ENCODE measurements around the gene PHF21A.

GRCh38 chr11:46049325-46049897 lies 71.8 kb downstream of the PHF21A start:
- TF ChIP-seq RARB (CRISPR knock-in tag; IDR thresholded peaks at IDR 0.05) (no peak), ZFP30 (CRISPR knock-in tag; IDR thresholded peaks at IDR 0.05) (no peak), ZNF565 (CRISPR knock-in tag; conservative IDR thresholded peaks at IDR 0.05; ENCODE audit: low read depth) (no peak), CSRNP3 (CRISPR knock-in tag; IDR thresholded peaks at IDR 0.05) (no peak), OSR1 (CRISPR knock-in tag; IDR thresholded peaks at IDR 0.05) (no peak), CREB5 (CRISPR knock-in tag; IDR thresholded peaks at IDR 0.05; ENCODE audit: low read depth) (no peak), ZNF70 (CRISPR knock-in tag; IDR thresholded peaks at IDR 0.05) (no peak), TSHZ2 (CRISPR knock-in tag; IDR thresholded peaks at IDR 0.05) (no peak)

Data from SK-N-SH treated with all-trans-retinoic acid at 6 μM for 48 hours (cell line).